Renal cortical epithelial cell (primary cell): ENCODE data around the gene MARK3. TPM values are rescaled to one million over a fixed set of nuclear protein-coding genes. Genes with fewer than 3 reads are reported as not detected.
"Not testable (repeated sequence)": the region's sequence is repeated elsewhere in the genome, so short reads cannot be mapped to it uniquely, and the experiment has no call there.

Experiments
- DNase-seq: peaks from one replicate; pipeline ENCODE4 v3.0.0-alpha.2; 2011; ENCODE audit warnings: low read depth
- total RNA-seq: library from RNA; depleted of rRNA; stranded (reverse); fragments of >200 nt; gene quantifications from 2 replicates; pipeline ENCODE4 v1.2.3, GENCODE V29; 2014

Gene MARK3
- 68.8 and 100 TPM in 2 replicates for total RNA-seq

GRCh38 chr14:103385152-103385928, at the start of gene MARK3:
MARK3 (plus strand) TSS chr14:103385415; CDS start chr14:103386030, 615 bp downstream.
- DNase-seq = peak; percentile 88

- no peak for DNase-seq
Measured at GRCh38 chr14:103336191-103336590, 49.0 kb upstream of the MARK3 start.

GRCh38 chr14:103337794-103338193, 47.4 kb upstream of the MARK3 start:
- no peak for DNase-seq

GRCh38 chr14:103339561-103339960, 45.7 kb upstream of the MARK3 start:
- DNase-seq = no peak

GRCh38 chr14:103340480-103341212, 44.6 kb upstream of the MARK3 start:
- no peak for DNase-seq

GRCh38 chr14:103341250-103342129, 43.7 kb upstream of the MARK3 start:
- no peak for DNase-seq

GRCh38 chr14:103343164-103343879, 41.9 kb upstream of the MARK3 start:
- no peak for DNase-seq

GRCh38 chr14:103343905-103344797, 41.1 kb upstream of the MARK3 start:
- DNase-seq = no peak

GRCh38 chr14:103346286-103346685, 38.9 kb upstream of the MARK3 start:
- DNase-seq = no peak

- DNase-seq = no peak
Measured at GRCh38 chr14:103347091-103347815, 38.0 kb upstream of the MARK3 start.

GRCh38 chr14:103348154-103348553, 37.1 kb upstream of the MARK3 start:
- DNase-seq = no peak

GRCh38 chr14:103349982-103350381, 35.2 kb upstream of the MARK3 start:
- DNase-seq = no peak

GRCh38 chr14:103353362-103353761, 31.9 kb upstream of the MARK3 start:
- no peak for DNase-seq

GRCh38 chr14:103354141-103354540, 31.1 kb upstream of the MARK3 start:
- DNase-seq = no peak

GRCh38 chr14:103356024-103356682, 29.1 kb upstream of the MARK3 start:
- DNase-seq = no peak

- not testable (repeated sequence) for DNase-seq
Measured at GRCh38 chr14:103357552-103357951, 27.7 kb upstream of the MARK3 start.

GRCh38 chr14:103360548-103360947, 24.7 kb upstream of the MARK3 start:
- DNase-seq = no peak

- peak; percentile 95 for DNase-seq
Measured at GRCh38 chr14:103361867-103362266, 23.3 kb upstream of the MARK3 start.

- DNase-seq = peak; percentile 30
Measured at GRCh38 chr14:103362780-103363179, 22.4 kb upstream of the MARK3 start.
